Immature natural killer cell (primary cell): ENCODE data around the gene SNAPC2. TPM values are rescaled to one million over a fixed set of nuclear protein-coding genes. Genes with fewer than 3 reads are reported as not detected.
A peak's percentile ranks its signal among the peaks of the same experiment; 100 is the strongest.
"Not testable (repeated sequence)": the region's sequence is repeated elsewhere in the genome, so short reads cannot be mapped to it uniquely, and the experiment has no call there.

ENCODE experiments used
- DNase-seq, 3 donors: peaks; one replicate each; pipeline ENCODE4 v3.0.0; 2022; ENCODE audit warnings: mixed read lengths in 1 of 3
- H3K27ac Mint-ChIP-seq, 6 donors: one replicate each; pipeline ENCODE4 v1.8.0; 2020; ENCODE audit warnings: mixed read lengths in 6 of 6, mild to moderate bottlenecking in 5 of 6, inconsistent platforms in 4 of 6, moderate library complexity in 3 of 6
- H3K27me3 Mint-ChIP-seq, 3 donors: one replicate each; pipeline ENCODE4 v1.8.0; 2020 to 2021; ENCODE audit warnings: low read depth in 3 of 3, mild to moderate bottlenecking in 3 of 3, mixed read lengths in 3 of 3, moderate library complexity in 3 of 3, inconsistent platforms in 1 of 3
- H3K36me3 Mint-ChIP-seq, 3 donors: one replicate each; pipeline ENCODE4 v1.8.0; 2020; ENCODE audit warnings: mixed read lengths in 3 of 3, inconsistent platforms in 2 of 3, mild to moderate bottlenecking in 2 of 3
- H3K4me1 Mint-ChIP-seq, 2 donors: one replicate each; pipeline ENCODE4 v1.8.0; 2020; ENCODE audit warnings: inconsistent platforms in 2 of 2, mild to moderate bottlenecking in 2 of 2, mixed read lengths in 2 of 2, moderate library complexity in 1 of 2
- H3K4me3 Mint-ChIP-seq, 5 donors: one replicate each; pipeline ENCODE4 v1.8.0; 2020; ENCODE audit warnings: mild to moderate bottlenecking in 5 of 5, mixed read lengths in 5 of 5, inconsistent platforms in 3 of 5, moderate library complexity in 3 of 5
- H3K9me3 Mint-ChIP-seq, 6 donors: one replicate each; pipeline ENCODE4 v1.8.0; 2020; ENCODE audit warnings: mild to moderate bottlenecking in 6 of 6, mixed read lengths in 6 of 6, inconsistent platforms in 4 of 6, moderate library complexity in 3 of 6
- polyA plus RNA-seq, 3 donors: library from polyadenylated mRNA; unstranded; fragments of 300-500 nt; fragmentation: Illumina TruSeq; gene quantifications; one replicate each; pipeline ENCODE4 v1.2.3, GENCODE V29; 2021

SNAPC2 gene
- polyA plus RNA-seq, 3 donors from 2014 or later, result 15.6 to 31.1 (median 17.0) TPM

DNA sequence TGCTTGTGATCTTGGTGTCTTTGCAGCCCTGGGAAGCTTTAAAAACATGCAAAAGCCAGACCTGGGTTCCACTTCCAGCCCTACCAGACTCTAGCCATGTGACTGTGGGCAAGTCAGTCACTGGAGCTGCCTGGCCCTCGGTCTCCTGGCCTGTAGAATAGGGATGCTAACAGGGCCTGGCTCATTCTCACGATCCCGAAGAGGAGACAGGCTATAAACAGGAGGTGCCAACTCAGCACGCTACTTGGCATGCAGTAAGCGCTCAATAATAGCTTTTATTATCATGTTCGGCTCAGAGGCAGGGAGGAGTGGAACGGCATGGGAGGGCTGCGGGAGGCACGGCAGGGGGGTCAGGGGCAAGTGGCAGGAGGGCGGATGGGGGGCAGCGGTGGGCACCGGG, 4.1 kb downstream of the SNAPC2 start:
- H3K27me3 Mint-ChIP-seq, result peaks cover 11 to 21% (median 15%) of the 10 kb centered on the region in 3 donors
- no peaks in the 10 kb centered on the region for H3K36me3 Mint-ChIP-seq
- H3K4me3 Mint-ChIP-seq, result peak overlapping the region; percentile 21 to 63 (median 44)
- DNase-seq, result no peak
- H3K27ac Mint-ChIP-seq, result no peak overlapping the region
- H3K9me3 Mint-ChIP-seq, result no peaks in the 10 kb centered on the region
- H3K4me1 Mint-ChIP-seq, result peaks cover 22 to 30% of the 10 kb centered on the region in 2 donors

DNA sequence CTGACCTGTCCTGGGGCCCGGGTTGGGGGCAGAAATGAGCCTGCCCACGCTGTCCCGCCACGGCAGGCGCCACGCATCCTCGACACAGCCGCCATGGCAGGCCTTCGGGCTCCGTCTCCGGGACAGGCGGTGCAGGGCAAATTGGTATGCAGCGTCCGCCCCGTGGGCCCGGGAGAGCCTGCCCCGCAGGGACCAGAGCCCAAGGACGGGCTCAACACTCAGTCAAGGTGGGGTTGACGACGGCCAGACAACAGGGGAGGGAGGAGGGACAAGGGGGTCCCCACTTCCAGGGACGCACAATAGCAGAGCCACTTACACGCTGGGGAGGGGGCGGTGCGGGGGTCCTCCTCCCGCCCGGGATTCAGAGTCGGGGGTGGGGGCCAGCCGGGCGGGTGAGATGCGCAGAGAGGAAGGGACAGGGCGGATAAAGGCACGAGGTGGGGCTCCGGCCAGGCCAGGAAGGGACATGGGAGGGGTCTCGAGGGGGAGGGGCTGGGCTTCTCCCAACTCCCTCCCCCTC, 4.6 kb downstream of the SNAPC2 start:
- Mint-ChIP-seq H3K27ac (no peak overlapping the region), H3K4me3 (peak overlapping the region in 1 of 5 donors; percentile 9), H3K27me3 (peaks cover 11 to 19% (median 11%) of the 10 kb centered on the region in 3 donors), H3K9me3 (no peaks in the 10 kb centered on the region), H3K36me3 (no peaks in the 10 kb centered on the region), H3K4me1 (peaks cover 18 to 30% of the 10 kb centered on the region in 2 donors)
- no peak for DNase-seq

DNA sequence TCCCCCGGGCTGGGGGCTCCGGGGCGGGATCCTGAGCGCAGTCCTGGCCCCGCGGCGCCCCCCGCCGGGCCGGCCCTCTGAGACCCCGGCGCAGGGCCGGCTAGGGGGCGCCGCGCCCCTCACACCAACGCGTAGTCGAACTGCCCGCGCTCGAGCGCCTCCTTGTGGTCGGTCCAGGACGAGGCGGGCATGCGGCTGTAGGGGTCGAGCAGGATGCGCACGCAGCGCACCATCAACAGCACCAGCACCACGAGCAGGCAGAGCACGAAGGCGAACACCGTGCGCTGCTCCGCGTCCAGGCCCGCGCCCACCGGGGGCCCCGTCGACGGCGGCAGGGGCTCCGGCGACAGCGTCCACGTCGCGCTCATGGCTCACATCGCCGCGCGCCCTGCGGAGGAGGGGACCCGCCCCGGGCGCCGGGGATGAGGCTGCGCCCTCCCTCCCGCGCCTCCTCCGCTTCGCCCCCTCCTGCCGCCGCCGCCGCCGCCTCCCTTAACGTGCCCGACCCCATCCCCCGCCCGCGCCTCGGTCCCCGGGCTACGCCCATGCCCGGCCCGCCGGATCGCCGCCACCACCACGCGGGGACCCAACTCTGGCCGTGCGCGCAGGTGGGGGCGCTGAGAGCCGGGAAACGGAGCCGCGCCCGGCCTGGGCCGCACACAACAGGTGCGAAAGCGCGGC, 5.2 kb downstream of the SNAPC2 start:
- Mint-ChIP-seq H3K36me3 (no peaks in the 10 kb centered on the region), H3K4me3 (peak overlapping the region; percentile 78 to 86 (median 84)), H3K4me1 (peaks cover 14 to 26% of the 10 kb centered on the region in 2 donors), H3K27me3 (peaks cover 6 to 14% (median 7%) of the 10 kb centered on the region in 3 donors), H3K27ac (peak overlapping the region in 3 of 6 donors; percentile 78 to 90 (median 87)), H3K9me3 (no peaks in the 10 kb centered on the region)
- DNase-seq, result peak; percentile 73 to 77 (median 73)

DNA sequence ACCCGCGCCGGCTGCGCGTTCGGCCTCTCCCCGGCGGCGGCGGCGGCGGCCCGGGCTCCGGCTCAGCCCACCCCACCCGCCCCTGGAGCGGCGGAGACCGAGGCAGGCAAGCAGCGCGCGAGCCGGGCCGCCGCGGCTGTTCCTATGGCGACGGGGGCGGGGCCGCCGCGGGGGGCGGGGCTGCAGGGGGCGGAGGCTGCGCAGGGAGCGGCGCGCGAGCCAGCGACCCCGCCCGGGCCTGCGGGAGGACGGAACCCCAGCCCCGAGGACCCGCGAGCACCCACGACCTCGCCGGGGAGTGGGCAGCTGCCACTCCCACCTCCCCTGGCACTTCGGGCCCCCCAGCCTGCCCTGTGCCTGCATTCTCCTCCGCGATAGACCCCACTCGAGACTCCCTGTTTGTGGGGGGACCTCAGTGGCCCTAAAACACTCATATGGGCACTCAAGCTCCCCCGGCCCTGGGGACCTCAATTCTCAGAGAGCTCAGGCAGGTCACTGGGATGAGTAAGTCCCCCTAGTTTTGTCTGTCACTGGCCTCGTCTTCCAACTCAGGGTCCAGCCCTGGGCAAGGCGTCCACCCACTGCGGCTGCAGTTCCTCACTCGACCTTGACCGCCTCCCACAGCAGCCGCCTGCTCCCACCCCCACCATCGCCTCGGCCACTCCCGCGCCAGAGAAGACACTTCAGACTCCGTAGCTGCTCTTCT, 6.0 kb downstream of the SNAPC2 start, which contains the start of gene CTXN1:
CTXN1 (minus strand) TSS at position 115 of the 706 bp plus-strand sequence. CDS start 597 bp downstream, outside the sequence.
- H3K36me3 Mint-ChIP-seq, result peaks cover 0 to 5% (median 0%) of the 10 kb centered on the region in 3 donors
- H3K4me3 Mint-ChIP-seq, result peak within 1 kb of the TSS; percentile 78 to 86 (median 84)
- no peaks in the 10 kb centered on the region for H3K9me3 Mint-ChIP-seq
- peaks cover 8 to 22% of the 10 kb centered on the region in 2 donors for H3K4me1 Mint-ChIP-seq
- peak; percentile 65 to 72 (median 71) for DNase-seq
- peaks cover 5 to 14% (median 6%) of the 10 kb centered on the region in 3 donors for H3K27me3 Mint-ChIP-seq
- peak within 1 kb of the TSS in 3 of 6 donors; percentile 78 to 90 (median 87) for H3K27ac Mint-ChIP-seq

DNA sequence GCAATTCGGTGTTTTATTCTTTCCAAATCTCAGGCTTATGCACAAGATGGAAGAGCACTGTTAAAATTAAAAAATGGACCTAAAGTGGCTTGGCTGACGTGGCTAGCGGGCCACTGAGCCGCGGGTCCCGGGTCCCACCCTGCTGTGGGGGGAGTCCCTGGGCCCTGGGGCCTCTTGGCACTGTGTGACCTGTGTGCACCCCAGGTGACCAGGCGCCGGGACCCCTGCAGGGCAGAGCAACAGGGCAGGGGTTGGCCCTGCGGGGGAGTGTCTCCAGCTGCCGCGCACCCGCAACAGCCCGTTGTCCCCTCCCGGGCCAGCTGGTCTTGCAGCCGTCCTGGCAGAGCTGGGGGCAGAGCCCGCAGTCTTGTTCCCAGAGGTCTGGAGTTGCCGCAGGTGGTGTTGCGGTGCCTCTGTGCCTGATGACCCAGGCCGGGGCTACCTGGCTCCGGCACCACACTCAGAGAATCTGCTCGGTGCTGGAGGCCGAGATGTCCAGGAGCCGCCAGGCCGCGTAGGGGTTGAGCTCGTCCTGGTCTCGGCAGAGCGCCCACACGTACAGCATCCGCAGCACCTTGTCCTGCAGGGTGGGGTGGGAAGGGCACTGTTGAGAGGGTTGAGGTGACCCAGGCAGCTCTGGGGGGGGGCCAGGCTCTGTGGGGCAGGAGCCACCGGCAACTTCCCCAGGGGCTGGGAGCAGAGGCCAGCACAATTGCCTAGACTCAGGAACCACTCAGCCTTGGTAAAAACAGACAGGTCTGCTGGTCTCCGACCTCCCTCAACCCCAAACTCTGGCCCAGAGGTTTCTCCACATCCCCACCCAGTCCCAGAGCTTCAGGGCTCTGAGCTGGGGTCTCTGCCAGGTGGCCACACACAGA, 6.8 kb downstream of the SNAPC2 start:
- H3K4me3 Mint-ChIP-seq, result peak overlapping the region; percentile 30 to 72 (median 65)
- no peak for DNase-seq
- peak overlapping the region in 1 of 6 donors; percentile 62 for H3K27ac Mint-ChIP-seq
- peaks cover 5 to 16% of the 10 kb centered on the region in 2 donors for H3K4me1 Mint-ChIP-seq
- no peaks in the 10 kb centered on the region for H3K9me3 Mint-ChIP-seq
- peaks cover 0 to 5% (median 0%) of the 10 kb centered on the region in 3 donors for H3K36me3 Mint-ChIP-seq
- H3K27me3 Mint-ChIP-seq, result peaks cover 5 to 14% (median 6%) of the 10 kb centered on the region in 3 donors

GRCh38 chr19:7927605-7928333, 7.6 kb downstream of the SNAPC2 start:
- Mint-ChIP-seq H3K4me3 (no peak overlapping the region), H3K27ac (peak overlapping the region in 1 of 6 donors; percentile 55), H3K9me3 (no peaks in the 10 kb centered on the region), H3K36me3 (peaks cover 0 to 5% (median 0%) of the 10 kb centered on the region in 3 donors), H3K27me3 (peaks cover 5 to 12% (median 6%) of the 10 kb centered on the region in 3 donors), H3K4me1 (peaks cover 5 to 13% of the 10 kb centered on the region in 2 donors)
- DNase-seq, result no peak

- H3K27ac Mint-ChIP-seq, result peak overlapping the region in 3 of 6 donors; percentile 48 to 69 (median 65)
Measured at GRCh38 chr19:7928334-7928706, 8.2 kb downstream of the SNAPC2 start.

DNA sequence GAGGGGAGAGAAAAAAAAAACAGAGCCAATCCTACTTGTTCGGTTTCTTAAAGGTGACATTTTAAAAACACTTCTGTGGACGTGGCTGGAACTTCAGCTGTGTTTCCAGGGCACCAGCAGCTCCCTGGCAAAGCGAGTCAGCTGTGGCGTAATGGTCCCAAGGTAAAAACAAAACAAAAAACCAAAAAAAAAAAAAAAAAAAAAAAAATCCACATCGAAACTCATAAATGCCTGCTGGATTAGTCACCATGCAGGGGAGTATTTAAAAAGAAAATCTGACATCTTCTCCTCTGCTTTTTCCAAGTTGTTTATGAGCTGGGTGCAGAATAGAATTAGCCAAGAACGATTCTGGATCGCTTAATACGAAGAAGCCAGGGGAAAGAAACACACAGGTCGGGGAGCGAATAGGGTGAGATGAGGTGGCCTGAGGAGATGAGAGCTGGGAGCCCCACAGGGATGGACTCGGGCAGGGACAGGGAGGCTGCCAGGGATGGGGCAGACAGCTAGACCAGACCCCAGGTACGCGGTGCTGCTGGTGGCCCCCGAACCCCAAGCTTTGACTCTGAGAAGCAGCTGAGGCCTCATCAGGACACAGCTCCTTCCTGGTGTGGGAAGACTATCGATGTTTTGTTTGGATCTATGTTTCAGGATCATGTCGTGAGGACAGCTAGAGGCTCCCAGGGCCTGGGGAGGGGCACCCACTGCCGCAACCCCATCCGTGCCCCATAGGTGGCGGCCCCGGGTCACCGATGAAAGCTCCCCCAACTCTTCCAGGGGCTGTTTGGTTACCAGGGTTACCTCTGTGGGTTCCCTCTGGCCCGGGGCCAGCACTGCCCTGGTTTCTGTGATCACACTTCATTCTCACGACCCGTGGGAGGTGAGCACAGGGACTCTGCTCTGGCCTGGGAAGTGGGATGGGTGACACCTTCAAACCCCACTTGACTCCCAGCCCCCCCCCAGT, 8.9 kb downstream of the SNAPC2 start:
- Mint-ChIP-seq H3K27me3 (peaks cover 5 to 7% (median 6%) of the 10 kb centered on the region in 3 donors), H3K4me1 (peaks cover 5 to 10% of the 10 kb centered on the region in 2 donors), H3K36me3 (peaks cover 0 to 5% (median 0%) of the 10 kb centered on the region in 3 donors), H3K4me3 (no peak overlapping the region), H3K27ac (peak overlapping the region in 4 of 6 donors; percentile 35 to 67 (median 45)), H3K9me3 (no peaks in the 10 kb centered on the region)
- DNase-seq, result peak; percentile 71 to 78 (median 73)

More at GRCh38 chr19:7928334-7928706, 8.2 kb downstream of the SNAPC2 start:
- Mint-ChIP-seq H3K36me3 (peaks cover 0 to 5% (median 0%) of the 10 kb centered on the region in 3 donors), H3K4me3 (peak overlapping the region in 2 of 5 donors; percentile 33 to 42), H3K4me1 (peaks cover 5 to 10% of the 10 kb centered on the region in 2 donors), H3K9me3 (no peaks in the 10 kb centered on the region), H3K27me3 (peaks cover 5 to 11% (median 6%) of the 10 kb centered on the region in 3 donors)
- no peak for DNase-seq

DNA sequence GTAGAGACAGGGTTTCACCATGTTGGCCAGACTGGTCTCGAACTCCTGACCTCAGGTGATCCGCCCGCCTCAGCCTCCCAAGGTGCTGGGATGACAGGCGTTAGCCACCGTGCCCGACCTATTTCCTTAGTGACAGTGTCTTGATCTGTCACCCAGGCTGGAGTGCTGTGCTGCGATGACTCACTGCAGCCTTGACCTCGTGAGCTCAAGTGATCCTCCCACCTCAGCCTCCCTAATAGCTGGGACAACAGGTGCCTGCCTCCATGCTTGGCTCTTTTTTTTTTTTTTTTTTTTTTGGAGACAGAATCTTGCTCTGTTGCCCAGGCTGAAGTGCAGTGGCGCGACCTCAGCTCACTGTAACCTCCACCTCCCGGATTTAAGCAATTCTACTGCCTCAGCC, 9.9 kb downstream of the SNAPC2 start:
- H3K9me3 Mint-ChIP-seq, H3K27ac Mint-ChIP-seq, H3K27me3 Mint-ChIP-seq, H3K4me1 Mint-ChIP-seq, DNase-seq, H3K36me3 Mint-ChIP-seq, H3K4me3 Mint-ChIP-seq: not testable (repeated sequence)

DNA sequence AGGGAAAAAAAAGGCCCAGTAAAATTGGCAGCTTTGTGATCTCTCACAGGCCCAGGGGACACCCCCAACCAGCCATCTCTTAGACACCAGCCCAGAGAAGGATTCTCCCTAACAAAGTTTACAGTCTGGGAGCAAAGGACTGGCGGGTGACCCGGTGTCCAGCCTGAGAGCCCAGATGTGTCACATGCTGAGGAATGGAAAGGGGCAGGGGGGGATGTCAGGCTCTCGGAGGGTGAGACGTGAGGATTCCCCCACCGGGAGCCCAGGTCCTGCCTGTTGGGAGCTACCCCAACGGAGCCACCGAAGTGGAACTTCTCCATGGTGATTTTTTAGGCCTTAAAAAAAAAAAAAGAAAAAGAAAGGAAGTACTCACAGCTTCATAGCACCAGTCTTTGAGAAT, 10.6 kb downstream of the SNAPC2 start:
- peaks cover 5 to 8% of the 10 kb centered on the region in 2 donors for H3K4me1 Mint-ChIP-seq
- H3K36me3 Mint-ChIP-seq, result peaks cover 0 to 5% (median 0%) of the 10 kb centered on the region in 3 donors
- DNase-seq, result no peak
- no peaks in the 10 kb centered on the region for H3K9me3 Mint-ChIP-seq
- H3K4me3 Mint-ChIP-seq, result no peak overlapping the region
- H3K27me3 Mint-ChIP-seq, result peaks cover 0 to 5% (median 2%) of the 10 kb centered on the region in 3 donors
- no peak overlapping the region for H3K27ac Mint-ChIP-seq

GRCh38 chr19:7931221-7932061, 11.3 kb downstream of the SNAPC2 start:
- no peak for DNase-seq
- Mint-ChIP-seq H3K9me3 (no peaks in the 10 kb centered on the region), H3K36me3 (peaks cover 0 to 8% (median 0%) of the 10 kb centered on the region in 3 donors), H3K4me3 (no peak overlapping the region), H3K4me1 (peaks cover 5 to 7% of the 10 kb centered on the region in 2 donors), H3K27me3 (peaks cover 0 to 3% (median 1%) of the 10 kb centered on the region in 3 donors), H3K27ac (no peak overlapping the region)
